Ishikawa (cell line): ENCODE results near the gene C6orf132.

Source experiments
- CEBPB ChIP-seq: IDR thresholded peaks from 2 replicates; pipeline ENCODE4 v1.6.1; 2012
- CREB1 ChIP-seq: IDR thresholded peaks from 2 replicates; pipeline ENCODE4 v1.6.1; 2012; ENCODE audit warnings: low read depth
- EGR1 ChIP-seq: IDR thresholded peaks from 2 replicates; pipeline ENCODE4 v1.6.1; 2012
- EP300 ChIP-seq: IDR thresholded peaks from 2 replicates; pipeline ENCODE4 v1.6.1; 2012; ENCODE audit warnings: borderline replicate concordance
- FOXM1 ChIP-seq: IDR thresholded peaks from 2 replicates; pipeline ENCODE4 v1.6.1; 2012; ENCODE audit warnings: low read depth, borderline replicate concordance
- NFIC ChIP-seq: IDR thresholded peaks from 2 replicates; pipeline ENCODE4 v1.6.1; 2012
- RAD21 ChIP-seq: IDR thresholded peaks from 2 replicates; pipeline ENCODE4 v1.6.1; 2012; ENCODE audit warnings: low read depth
- TAF1 ChIP-seq: IDR thresholded peaks from 2 replicates; pipeline ENCODE4 v1.6.1; 2012; ENCODE audit warnings: low read depth, mild to moderate bottlenecking
- TCF12 ChIP-seq: IDR thresholded peaks from 2 replicates; pipeline ENCODE4 v1.6.1; 2012; ENCODE audit warnings: low read depth
- TEAD4 ChIP-seq: IDR thresholded peaks from 2 replicates; pipeline ENCODE4 v1.6.1; 2012
- YY1 ChIP-seq: IDR thresholded peaks from 2 replicates; pipeline ENCODE4 v1.6.1; 2012; ENCODE audit warnings: low read depth
- ZBTB7A ChIP-seq: IDR thresholded peaks from 2 replicates; pipeline ENCODE4 v1.6.1; 2012; ENCODE audit warnings: low read depth
- TF ChIP-seq, protein P1 (sequence below): IDR thresholded peaks from 2 replicates; pipeline ENCODE4 v1.6.1; 2012; ENCODE audit warnings: low read depth, mild to moderate bottlenecking
- TF ChIP-seq, protein P2 (sequence below): IDR thresholded peaks from 2 replicates; pipeline ENCODE4 v1.6.1; 2012
- TF ChIP-seq, protein P3 (sequence below): IDR thresholded peaks from 2 replicates; pipeline ENCODE4 v1.6.1; 2012

C6orf132 gene

GRCh38 chr6:42155293-42155692, 12.9 kb upstream of the C6orf132 start:
- no peak for TF ChIP-seq EGR1

DNA sequence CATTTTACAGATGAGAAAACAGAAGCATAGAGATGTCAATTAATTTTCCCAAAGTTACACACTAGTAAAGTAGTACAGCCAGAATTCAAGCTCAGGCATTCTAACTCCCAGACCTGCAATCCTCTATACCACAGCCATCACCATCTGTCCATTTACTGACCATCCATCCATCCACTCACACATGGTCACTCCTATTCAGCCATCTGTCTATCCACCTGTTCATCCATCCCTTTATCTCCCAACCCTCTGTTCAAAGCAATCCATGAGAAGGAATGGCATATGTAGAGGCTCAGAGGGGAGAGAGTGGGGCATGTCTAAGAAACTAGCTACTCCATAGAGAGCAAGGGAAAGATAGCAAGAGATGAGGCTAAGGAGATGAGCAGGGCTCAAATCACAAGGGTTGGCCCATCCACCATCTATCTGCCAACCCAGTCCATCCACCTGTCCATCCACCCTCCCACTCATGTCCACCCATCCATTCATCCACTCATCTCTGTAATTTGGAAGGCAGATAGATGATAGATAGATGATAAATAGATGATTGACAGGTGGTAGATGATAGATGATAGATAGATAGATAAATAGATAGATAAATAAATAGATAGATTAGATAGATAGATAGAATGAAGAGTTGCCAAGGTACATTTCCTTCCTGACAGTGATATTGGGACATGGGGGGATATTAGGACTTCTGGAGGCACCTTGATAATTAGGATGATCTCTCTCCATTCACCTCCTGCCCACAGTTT, 12.2 kb upstream of the C6orf132 start:
- TF ChIP-seq EGR1: no peak
- TF ChIP-seq TCF12: no peak
- TF ChIP-seq FOXM1: no peak
- no peak for TF ChIP-seq YY1
- no peak for TF ChIP-seq TEAD4
- TF ChIP-seq ZBTB7A: no peak
- no peak for TF ChIP-seq NFIC
- TF ChIP-seq CEBPB: no peak
- TF ChIP-seq TAF1: no peak
- TF ChIP-seq CREB1: no peak
- TF ChIP-seq EP300: no peak
- TF ChIP-seq, protein P1, sequence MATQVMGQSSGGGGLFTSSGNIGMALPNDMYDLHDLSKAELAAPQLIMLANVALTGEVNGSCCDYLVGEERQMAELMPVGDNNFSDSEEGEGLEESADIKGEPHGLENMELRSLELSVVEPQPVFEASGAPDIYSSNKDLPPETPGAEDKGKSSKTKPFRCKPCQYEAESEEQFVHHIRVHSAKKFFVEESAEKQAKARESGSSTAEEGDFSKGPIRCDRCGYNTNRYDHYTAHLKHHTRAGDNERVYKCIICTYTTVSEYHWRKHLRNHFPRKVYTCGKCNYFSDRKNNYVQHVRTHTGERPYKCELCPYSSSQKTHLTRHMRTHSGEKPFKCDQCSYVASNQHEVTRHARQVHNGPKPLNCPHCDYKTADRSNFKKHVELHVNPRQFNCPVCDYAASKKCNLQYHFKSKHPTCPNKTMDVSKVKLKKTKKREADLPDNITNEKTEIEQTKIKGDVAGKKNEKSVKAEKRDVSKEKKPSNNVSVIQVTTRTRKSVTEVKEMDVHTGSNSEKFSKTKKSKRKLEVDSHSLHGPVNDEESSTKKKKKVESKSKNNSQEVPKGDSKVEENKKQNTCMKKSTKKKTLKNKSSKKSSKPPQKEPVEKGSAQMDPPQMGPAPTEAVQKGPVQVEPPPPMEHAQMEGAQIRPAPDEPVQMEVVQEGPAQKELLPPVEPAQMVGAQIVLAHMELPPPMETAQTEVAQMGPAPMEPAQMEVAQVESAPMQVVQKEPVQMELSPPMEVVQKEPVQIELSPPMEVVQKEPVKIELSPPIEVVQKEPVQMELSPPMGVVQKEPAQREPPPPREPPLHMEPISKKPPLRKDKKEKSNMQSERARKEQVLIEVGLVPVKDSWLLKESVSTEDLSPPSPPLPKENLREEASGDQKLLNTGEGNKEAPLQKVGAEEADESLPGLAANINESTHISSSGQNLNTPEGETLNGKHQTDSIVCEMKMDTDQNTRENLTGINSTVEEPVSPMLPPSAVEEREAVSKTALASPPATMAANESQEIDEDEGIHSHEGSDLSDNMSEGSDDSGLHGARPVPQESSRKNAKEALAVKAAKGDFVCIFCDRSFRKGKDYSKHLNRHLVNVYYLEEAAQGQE: no peak
- no peak for TF ChIP-seq RAD21
- TF ChIP-seq, protein P2, sequence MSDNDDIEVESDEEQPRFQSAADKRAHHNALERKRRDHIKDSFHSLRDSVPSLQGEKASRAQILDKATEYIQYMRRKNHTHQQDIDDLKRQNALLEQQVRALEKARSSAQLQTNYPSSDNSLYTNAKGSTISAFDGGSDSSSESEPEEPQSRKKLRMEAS: no peak
- TF ChIP-seq, protein P3, sequence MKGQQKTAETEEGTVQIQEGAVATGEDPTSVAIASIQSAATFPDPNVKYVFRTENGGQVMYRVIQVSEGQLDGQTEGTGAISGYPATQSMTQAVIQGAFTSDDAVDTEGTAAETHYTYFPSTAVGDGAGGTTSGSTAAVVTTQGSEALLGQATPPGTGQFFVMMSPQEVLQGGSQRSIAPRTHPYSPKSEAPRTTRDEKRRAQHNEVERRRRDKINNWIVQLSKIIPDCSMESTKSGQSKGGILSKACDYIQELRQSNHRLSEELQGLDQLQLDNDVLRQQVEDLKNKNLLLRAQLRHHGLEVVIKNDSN: no peak

DNA sequence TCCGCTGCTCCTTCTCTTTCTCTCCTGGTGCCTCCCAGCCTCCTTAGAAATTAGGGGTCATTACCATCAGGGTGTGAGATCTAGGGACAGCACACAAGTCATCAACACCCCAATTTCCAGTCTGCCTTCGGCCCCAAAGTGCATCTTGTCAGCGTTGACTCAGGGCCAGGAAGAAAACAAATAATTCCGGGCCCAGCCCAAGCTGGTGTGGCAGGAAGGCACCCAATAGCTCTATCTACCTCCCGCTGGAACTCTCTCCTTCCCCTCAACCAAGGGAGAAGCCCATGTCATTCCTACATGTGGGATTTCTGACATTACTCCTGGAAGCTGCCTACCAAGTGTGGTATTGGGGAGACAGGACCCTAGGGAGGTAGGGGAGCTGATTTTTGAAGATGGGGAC, 11.5 kb upstream of the C6orf132 start:
- TF ChIP-seq CEBPB (no peak), CREB1 (no peak), EP300 (no peak), FOXM1 (no peak), TAF1 (no peak), TCF12 (no peak), YY1 (no peak), ZBTB7A (no peak)
- TF ChIP-seq, protein P1: no peak

- no peak for TF ChIP-seq RAD21
- no peak for TF ChIP-seq TAF1
- TF ChIP-seq CEBPB: no peak
- TF ChIP-seq, protein P2: no peak
- TF ChIP-seq FOXM1: no peak
- no peak for TF ChIP-seq YY1
- TF ChIP-seq EGR1: no peak
- no peak for TF ChIP-seq EP300
- no peak for TF ChIP-seq TEAD4
- no peak for TF ChIP-seq CREB1
- TF ChIP-seq, protein P3: no peak
Measured at GRCh38 chr6:42152024-42152423, 9.6 kb upstream of the C6orf132 start.

- TF ChIP-seq FOXM1: no peak
- TF ChIP-seq EGR1: no peak
- TF ChIP-seq, protein P1: no peak
- TF ChIP-seq CREB1: no peak
- no peak for TF ChIP-seq RAD21
- no peak for TF ChIP-seq TEAD4
- TF ChIP-seq TCF12: no peak
- TF ChIP-seq, protein P2: no peak
- TF ChIP-seq TAF1: no peak
- TF ChIP-seq ZBTB7A: no peak
- no peak for TF ChIP-seq CEBPB
- no peak for TF ChIP-seq YY1
- no peak for TF ChIP-seq EP300
- TF ChIP-seq, protein P3: no peak
- TF ChIP-seq NFIC: no peak
Measured at GRCh38 chr6:42150254-42150653, 7.8 kb upstream of the C6orf132 start.
